Endothelial cell of umbilical vein (primary cell): ENCODE data around the gene TP53TG5. TPM values are rescaled to one million over a fixed set of nuclear protein-coding genes. Genes with fewer than 3 reads are reported as not detected.
A peak's percentile ranks its signal among the peaks of the same experiment; 100 is the strongest.

Source experiments
- BruUV-seq: library from RNA; stranded (reverse); fragments of 400-500 nt; replicated peaks from 2 replicates; lab custom pipeline; 2021; lab: Mats Ljungman, UMichigan
- CTCF ChIA-PET: fragments of 300-600, 350-600 bp; sonication (Branson Sonifier 250); formaldehyde crosslinking; loops from one replicate; lab custom pipeline; 2021; ENCODE audit warnings: antibody characterized with exemption, inconsistent platforms; lab: Charles Lee
- POLR2A ChIA-PET: fragments of 300-600, 350-600 bp; sonication (Branson Sonifier 250); formaldehyde crosslinking; loops from one replicate; lab custom pipeline; 2021; ENCODE audit warnings: antibody characterized with exemption, inconsistent platforms; lab: Charles Lee
- DNase-seq: peaks from one replicate; pipeline ENCODE4 v3.0.0-alpha.2; 2011; ENCODE audit warnings: low read depth, low spot score
- FAIRE-seq: peaks from 2 replicates; lab custom pipeline; 2011; peaks lifted over from hg19 to GRCh38; lab: Jason Lieb, UNC
- H2AFZ ChIP-seq: 2 replicates; pipeline ENCODE4 v1.6.0; 2012; ENCODE audit warnings: low read depth, low read length, control low read depth, inconsistent platforms
- H3K27ac ChIP-seq: 2 replicates; pipeline ENCODE4 v1.5.1; 2011; ENCODE audit warnings: low read depth, mild to moderate bottlenecking, control low read depth, low read length, moderate library complexity; ENCODE audit not compliant: insufficient read depth
- H3K27me3 ChIP-seq, 2 experiments: 2 replicates each; pipeline versions ENCODE4 v1.6.0 to v1.6.1; 2011; ENCODE audit warnings: low read length in 2 of 2, mixed read lengths in 1 of 2; ENCODE audit not compliant: control insufficient read depth in 2 of 2, insufficient read depth in 2 of 2
- H3K36me3 ChIP-seq, 2 experiments: 2 replicates in 1 of 2; 3 replicates in 1 of 2; pipeline ENCODE4 v1.5.1; 2011; ENCODE audit warnings: low read length in 2 of 2, mild to moderate bottlenecking in 1 of 2, moderate library complexity in 1 of 2; ENCODE audit not compliant: control insufficient read depth in 2 of 2, insufficient read depth in 2 of 2; ENCODE audit errors: extremely low read depth in 1 of 2
- H3K4me1 ChIP-seq: 3 replicates; pipeline ENCODE4 v1.5.1; 2011; ENCODE audit warnings: mild to moderate bottlenecking, low read length; ENCODE audit not compliant: control insufficient read depth, insufficient read depth; ENCODE audit errors: extremely low read depth
- H3K4me2 ChIP-seq: 2 replicates; pipeline ENCODE4 v1.6.1; 2011; ENCODE audit warnings: low read length, control low read depth, mixed read lengths; ENCODE audit not compliant: insufficient read depth
- H3K4me3 ChIP-seq, 3 experiments: fragments of 200-600 bp in 1 of 3; sonication (generic), shearing (Covaris generic) in 1 of 3; replicated peaks in 1 of 3; 2 replicates each; pipeline ENCODE4 v1.5.1; 2011 to 2016; ENCODE audit warnings: control low read depth in 3 of 3, low read length in 3 of 3, mild to moderate bottlenecking in 2 of 3, inconsistent platforms in 1 of 3, low read depth in 1 of 3, moderate library complexity in 1 of 3; ENCODE audit not compliant: insufficient read depth in 1 of 3
- H3K79me2 ChIP-seq: 2 replicates; pipeline ENCODE4 v1.6.0; 2012; ENCODE audit warnings: low read length, inconsistent platforms; ENCODE audit not compliant: control insufficient read depth, insufficient read depth
- H3K9ac ChIP-seq: replicated peaks from 2 replicates; pipeline ENCODE3; 2011; ENCODE audit warnings: low read length, control low read depth; ENCODE audit not compliant: insufficient read depth; ENCODE audit errors: extremely low read depth
- H3K9me1 ChIP-seq: replicated peaks from 3 replicates; pipeline ENCODE4 v1.6.0; 2011; ENCODE audit warnings: mild to moderate bottlenecking, low read length; ENCODE audit not compliant: control insufficient read depth, insufficient read depth; ENCODE audit errors: extremely low read depth
- H3K9me3 ChIP-seq: replicated peaks from 2 replicates; pipeline ENCODE4 v1.5.1; 2012; ENCODE audit warnings: low read length, inconsistent platforms; ENCODE audit not compliant: control insufficient read depth, insufficient read depth
- H4K20me1 ChIP-seq: replicated peaks from 2 replicates; pipeline ENCODE3; 2011; ENCODE audit warnings: mild to moderate bottlenecking, low read length; ENCODE audit not compliant: control insufficient read depth, insufficient read depth; ENCODE audit errors: extremely low read depth
- EZH2 ChIP-seq: IDR thresholded peaks from 2 replicates; pipeline ENCODE4 v1.6.1; 2012; ENCODE audit warnings: borderline replicate concordance, low read depth, mild to moderate bottlenecking, moderate library complexity, low read length, inconsistent platforms; ENCODE audit not compliant: severe bottlenecking
- GATA2 ChIP-seq: IDR thresholded peaks from 2 replicates; pipeline ENCODE4 v1.7.0; 2011; ENCODE audit warnings: low read depth, mild to moderate bottlenecking, moderate library complexity, mixed read lengths, low read length; ENCODE audit not compliant: insufficient read length, insufficient read depth
- JUN ChIP-seq: IDR thresholded peaks from 2 replicates; pipeline ENCODE4 v1.6.1; 2011; ENCODE audit warnings: borderline replicate concordance, low read depth; ENCODE audit not compliant: insufficient read length, insufficient read depth
- dilution Hi-C: fragments of 300-500 bp; cut with MboI; formaldehyde crosslinking; loops from one replicate; pipeline ENCODE4 v1.15.0; 2019; ENCODE audit warnings: low sequenced_read_pairs; ENCODE audit not compliant: extremely low pct_ligation_motif_present
- intact Hi-C: fragments of 100-400 bp; cut with micrococcal nuclease; formaldehyde crosslinking; loops from one replicate; pipeline ENCODE4 v1.10.0; 2022
- polyA plus RNA-seq, 4 experiments: library from polyadenylated mRNA; depleted of rRNA in 3 of 4; stranded (reverse) in 3 of 4; unstranded in 1 of 4; fragments of >200 nt; gene quantifications; 2 replicates each; pipeline versions ENCODE4 v1.2.1 to v1.2.3, GENCODE V29; 2011 to 2012; ENCODE audit warnings: missing spikeins in 1 of 4
- total RNA-seq: library from RNA; stranded (reverse); gene quantifications from 2 replicates; pipeline ENCODE4 v1.2.3, GENCODE V29; 2021
- TF ChIP-seq, protein P1 (sequence below): IDR thresholded peaks from 2 replicates; pipeline ENCODE4 v1.6.1; 2011; ENCODE audit not compliant: insufficient read depth, insufficient read length

The TP53TG5 gene
- total and polyA plus RNA-seq, 2 donors (not counting 3 experiments of a cell fraction or from before 2014, with no cell fraction given), result not detected

DNA sequence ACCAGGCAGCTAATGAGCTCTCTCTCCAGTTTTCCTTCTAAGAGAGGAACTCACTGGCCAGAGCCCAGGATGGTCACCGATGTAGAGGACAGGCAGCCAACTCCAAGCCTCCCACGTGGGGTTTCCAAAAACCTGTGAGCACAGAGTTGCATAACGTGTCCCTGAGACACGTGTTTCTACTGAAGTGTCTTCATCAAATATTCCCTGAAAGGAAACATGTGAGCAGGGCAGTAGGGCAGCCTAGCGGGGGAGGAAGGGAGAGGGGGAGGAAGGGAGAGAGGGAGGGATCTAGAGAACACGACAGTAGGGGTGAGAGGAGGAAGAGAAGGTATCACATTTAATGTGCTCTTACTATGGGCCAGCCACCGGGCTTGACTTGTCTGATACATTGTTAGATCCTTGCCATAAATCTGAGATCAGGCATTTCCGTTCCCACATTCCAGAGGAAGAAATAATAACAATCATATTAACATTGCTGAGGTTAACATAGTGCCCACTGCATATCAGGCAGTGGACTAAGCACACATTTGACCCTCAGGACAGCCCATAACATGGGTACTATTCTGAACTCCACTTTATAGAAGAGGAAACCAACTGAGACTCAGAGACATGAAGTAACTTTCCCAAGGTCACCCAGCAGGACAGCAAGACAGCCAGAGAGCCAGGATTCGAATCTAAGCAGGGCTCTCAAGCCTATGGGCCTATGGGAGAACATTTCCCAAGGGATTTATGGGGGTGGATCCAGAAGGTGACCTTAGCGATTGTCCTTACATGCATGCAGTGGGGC lies 19.6 kb downstream of the TP53TG5 start:
- no peaks in the 10 kb centered on the region for H3K36me3 ChIP-seq
- DNase-seq (peak; percentile 89), FAIRE-seq (peak; percentile 95)
- H3K9ac ChIP-seq, result peak overlapping the region; percentile 70
- ChIA-PET POLR2A (interaction anchor here (1.7 to 5.6 kb wide), 2 partner anchors 10 to 12 kb away, joined by 12 to 52 read pairs; partner anchors contain the start of gene SDC4), CTCF (interaction anchor here (0.7 to 8.3 kb wide), 13 partner anchors 9 to 413 kb away, joined by 3 to 111 read pairs (median 7); partner anchors contain the start of gene SDC4)
- H4K20me1 ChIP-seq, result no peaks in the 10 kb centered on the region
- peak overlapping the region; percentile 91 for H3K27ac ChIP-seq
- H3K27me3 ChIP-seq, result no peaks in the 10 kb centered on the region
- H2AFZ ChIP-seq, result peak overlapping the region; percentile 78
- H3K4me2 ChIP-seq, result peak overlapping the region; percentile 28
- TF ChIP-seq EZH2 (no peak), GATA2 (peak; percentile 45), JUN (peak; percentile 42)
- TF ChIP-seq, protein P1, sequence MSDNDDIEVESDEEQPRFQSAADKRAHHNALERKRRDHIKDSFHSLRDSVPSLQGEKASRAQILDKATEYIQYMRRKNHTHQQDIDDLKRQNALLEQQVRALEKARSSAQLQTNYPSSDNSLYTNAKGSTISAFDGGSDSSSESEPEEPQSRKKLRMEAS, result peak; percentile 87
- peak overlapping the region in 1 of 3 experiments; percentile 20 for H3K4me3 ChIP-seq
- BruUV-seq, result no TSS peak
- dilution Hi-C loops, result no loop called here
- intact Hi-C loops, result loop anchor here (1.0 kb wide), 3 partner anchors 10 to 39 kb away; partner anchors contain the start of gene SDC4
- peaks cover 1% of the 10 kb centered on the region for H3K79me2 ChIP-seq
- peaks cover 37% of the 10 kb centered on the region for H3K4me1 ChIP-seq
- H3K9me1 ChIP-seq, result no peaks in the 10 kb centered on the region
- H3K9me3 ChIP-seq, result no peaks in the 10 kb centered on the region
